ENCODE measurements around the gene MANEA. TPM values are rescaled to one million over a fixed set of nuclear protein-coding genes. Genes with fewer than 3 reads are reported as not detected.

Gene MANEA
- polyA plus RNA-seq, 2 of the 4 experiments (the other 2 are of a cell fraction): 4.0 to 13.3 TPM

DNA sequence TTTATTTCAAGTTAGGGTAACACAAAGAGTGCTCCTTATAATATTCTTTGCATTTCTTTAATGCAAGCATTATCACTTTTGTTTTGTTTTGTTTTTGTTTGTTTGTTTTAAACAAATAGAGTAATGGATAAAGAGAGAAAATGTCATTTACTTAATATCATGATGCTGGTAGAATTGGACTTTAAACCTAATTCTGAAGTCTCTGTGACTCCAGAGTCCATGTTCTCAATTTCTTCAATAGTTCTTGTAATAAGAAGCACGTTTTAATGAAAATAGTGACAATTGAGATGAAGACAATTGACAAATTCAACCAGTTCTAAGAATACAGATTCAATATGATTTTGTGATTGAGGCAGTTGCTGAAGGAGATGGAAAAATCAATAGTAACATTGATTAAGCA is 30.3 kb upstream of the MANEA start (continued):
- TF ChIP-seq, protein P1, sequence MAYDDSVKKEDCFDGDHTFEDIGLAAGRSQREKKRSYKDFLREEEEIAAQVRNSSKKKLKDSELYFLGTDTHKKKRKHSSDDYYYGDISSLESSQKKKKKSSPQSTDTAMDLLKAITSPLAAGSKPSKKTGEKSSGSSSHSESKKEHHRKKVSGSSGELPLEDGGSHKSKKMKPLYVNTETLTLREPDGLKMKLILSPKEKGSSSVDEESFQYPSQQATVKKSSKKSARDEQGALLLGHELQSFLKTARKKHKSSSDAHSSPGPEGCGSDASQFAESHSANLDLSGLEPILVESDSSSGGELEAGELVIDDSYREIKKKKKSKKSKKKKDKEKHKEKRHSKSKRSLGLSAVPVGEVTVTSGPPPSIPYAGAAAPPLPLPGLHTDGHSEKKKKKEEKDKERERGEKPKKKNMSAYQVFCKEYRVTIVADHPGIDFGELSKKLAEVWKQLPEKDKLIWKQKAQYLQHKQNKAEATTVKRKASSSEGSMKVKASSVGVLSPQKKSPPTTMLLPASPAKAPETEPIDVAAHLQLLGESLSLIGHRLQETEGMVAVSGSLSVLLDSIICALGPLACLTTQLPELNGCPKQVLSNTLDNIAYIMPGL (CRISPR knock-in tag; IDR thresholded peaks at IDR 0.05; ENCODE audit: borderline replicate concordance): no peak
- TF ChIP-seq NR3C1 (IDR thresholded peaks at IDR 0.05) (no peak), EHMT2 (IDR thresholded peaks at IDR 0.05; ENCODE audit: low read depth) (no peak), PHF8 (IDR thresholded peaks at IDR 0.05; ENCODE audit: borderline replicate concordance, low read depth) (no peak), CBX8 (IDR thresholded peaks at IDR 0.05) (no peak), GATA3 (IDR thresholded peaks at IDR 0.05; ENCODE audit: borderline replicate concordance) (no peak), CBX2 (IDR thresholded peaks at IDR 0.05; ENCODE audit: borderline replicate concordance, low read depth) (no peak)
- TF ChIP-seq, protein P2, sequence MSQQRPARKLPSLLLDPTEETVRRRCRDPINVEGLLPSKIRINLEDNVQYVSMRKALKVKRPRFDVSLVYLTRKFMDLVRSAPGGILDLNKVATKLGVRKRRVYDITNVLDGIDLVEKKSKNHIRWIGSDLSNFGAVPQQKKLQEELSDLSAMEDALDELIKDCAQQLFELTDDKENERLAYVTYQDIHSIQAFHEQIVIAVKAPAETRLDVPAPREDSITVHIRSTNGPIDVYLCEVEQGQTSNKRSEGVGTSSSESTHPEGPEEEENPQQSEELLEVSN (IDR thresholded peaks at IDR 0.05; ENCODE audit: borderline replicate concordance, low read depth): no peak

DNA sequence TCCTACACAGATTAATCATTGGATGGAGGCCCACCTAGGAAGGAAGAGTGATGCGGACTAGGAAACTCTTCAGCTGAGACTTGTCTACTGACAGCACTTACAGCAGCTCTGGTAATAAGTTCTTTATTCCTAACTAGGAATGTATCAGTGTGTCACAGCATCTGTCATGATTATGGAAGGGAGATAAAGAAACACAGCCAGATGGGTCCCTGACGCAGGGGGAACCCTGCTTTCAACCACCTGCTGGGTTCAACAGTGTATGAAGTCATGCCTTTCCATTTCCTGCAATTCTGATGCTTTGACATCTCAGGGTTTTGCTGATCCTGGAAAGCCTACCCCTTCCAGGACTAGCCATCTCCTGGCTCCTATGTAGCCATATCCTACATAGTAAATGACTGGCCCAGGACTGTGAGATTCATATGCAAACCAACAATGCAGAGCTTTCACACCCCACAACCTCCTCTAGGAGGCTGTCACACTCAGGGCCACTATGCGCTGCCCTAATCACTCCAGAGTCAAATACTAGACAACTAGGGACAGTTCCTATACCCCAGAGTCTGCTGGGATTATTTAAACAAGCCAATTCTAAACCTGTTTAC is 29.0 kb upstream of the MANEA start:
- ChIA-PET POLR2A (no interaction called here), CTCF (no interaction called here)
- WGBS (ENCODE audit: missing lambda C conversion rate): 83% methylated on average over 3 of the region's 3 CpGs
- ATAC-seq (no peak), FAIRE-seq (no peak), DNase-seq (ENCODE audit: low read depth in 1 of 2, low spot score in 1 of 2) (no peak)
- no peaks in the 10 kb centered on the region for H3K4me1 ChIP-seq
- H3K27ac ChIP-seq: no peak overlapping the region
- H3K9me3 ChIP-seq: no peaks in the 10 kb centered on the region
- TF ChIP-seq JUN (IDR thresholded peaks at IDR 0.05): no peak
- H3K4me3 ChIP-seq: no peak overlapping the region
- no peak overlapping the region for H3K4me2 ChIP-seq

DNA sequence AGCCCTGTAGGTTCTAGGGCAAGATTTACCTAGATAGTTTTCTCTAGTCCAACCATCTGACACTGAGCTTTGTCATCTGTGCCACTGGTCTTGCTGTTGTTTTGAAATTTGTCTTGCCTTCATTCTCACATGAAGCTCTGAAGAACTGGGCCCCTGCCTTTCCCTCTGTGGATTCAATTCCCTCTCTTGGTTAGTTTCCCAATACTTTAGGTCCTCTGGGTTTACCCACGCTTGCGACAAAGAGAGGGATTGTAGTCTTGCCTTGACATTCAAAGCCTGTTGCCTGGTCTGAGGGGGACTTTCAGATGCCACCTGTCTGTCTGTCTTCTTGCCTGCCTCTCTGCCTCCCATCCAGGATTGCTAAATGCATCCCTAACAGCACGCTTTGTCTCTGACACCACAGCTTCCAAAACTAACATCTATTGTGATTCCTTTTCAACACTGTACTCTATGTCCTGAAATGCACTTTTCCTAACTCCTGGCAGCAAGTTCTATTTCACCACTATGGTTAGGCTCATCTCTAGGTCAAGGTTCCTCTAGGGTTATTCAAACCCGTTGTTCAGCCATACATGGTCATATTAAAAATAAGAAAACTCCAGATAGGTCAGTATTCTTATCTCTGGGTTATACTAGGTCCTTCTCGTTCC is 25.5 kb upstream of the MANEA start:
- FAIRE-seq: no peak
- H3K4me1 ChIP-seq: no peaks in the 10 kb centered on the region
- H3K4me2 ChIP-seq: no peak overlapping the region
- no peak overlapping the region for H3K27ac ChIP-seq
- no peak for TF ChIP-seq CBX8 (IDR thresholded peaks at IDR 0.05)
- TF ChIP-seq HDAC2 (IDR thresholded peaks at IDR 0.05): no peak
- no peak for TF ChIP-seq ZFP36 (IDR thresholded peaks at IDR 0.05; ENCODE audit: borderline replicate concordance, partially characterized antibody)
- TF ChIP-seq, protein P3, sequence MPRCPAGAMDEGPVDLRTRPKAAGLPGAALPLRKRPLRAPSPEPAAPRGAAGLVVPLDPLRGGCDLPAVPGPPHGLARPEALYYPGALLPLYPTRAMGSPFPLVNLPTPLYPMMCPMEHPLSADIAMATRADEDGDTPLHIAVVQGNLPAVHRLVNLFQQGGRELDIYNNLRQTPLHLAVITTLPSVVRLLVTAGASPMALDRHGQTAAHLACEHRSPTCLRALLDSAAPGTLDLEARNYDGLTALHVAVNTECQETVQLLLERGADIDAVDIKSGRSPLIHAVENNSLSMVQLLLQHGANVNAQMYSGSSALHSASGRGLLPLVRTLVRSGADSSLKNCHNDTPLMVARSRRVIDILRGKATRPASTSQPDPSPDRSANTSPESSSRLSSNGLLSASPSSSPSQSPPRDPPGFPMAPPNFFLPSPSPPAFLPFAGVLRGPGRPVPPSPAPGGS (IDR thresholded peaks at IDR 0.05): no peak
- TF ChIP-seq MAZ (IDR thresholded peaks at IDR 0.05; ENCODE audit: borderline replicate concordance, low read depth, low read length): no peak
- TF ChIP-seq CHD4 (IDR thresholded peaks at IDR 0.05; ENCODE audit: borderline replicate concordance): no peak
- TF ChIP-seq GATA3 (IDR thresholded peaks at IDR 0.05; ENCODE audit: borderline replicate concordance): no peak
- no peak for TF ChIP-seq BHLHE40 (IDR thresholded peaks at IDR 0.05; ENCODE audit: low read depth, low read length)
- TF ChIP-seq, protein P1 (CRISPR knock-in tag; IDR thresholded peaks at IDR 0.05; ENCODE audit: borderline replicate concordance): no peak
- no peak for TF ChIP-seq ZNF302 (CRISPR knock-in tag; IDR thresholded peaks at IDR 0.05)
- no peak for TF ChIP-seq EP300 (IDR thresholded peaks at IDR 0.05)
- TF ChIP-seq, protein P4, sequence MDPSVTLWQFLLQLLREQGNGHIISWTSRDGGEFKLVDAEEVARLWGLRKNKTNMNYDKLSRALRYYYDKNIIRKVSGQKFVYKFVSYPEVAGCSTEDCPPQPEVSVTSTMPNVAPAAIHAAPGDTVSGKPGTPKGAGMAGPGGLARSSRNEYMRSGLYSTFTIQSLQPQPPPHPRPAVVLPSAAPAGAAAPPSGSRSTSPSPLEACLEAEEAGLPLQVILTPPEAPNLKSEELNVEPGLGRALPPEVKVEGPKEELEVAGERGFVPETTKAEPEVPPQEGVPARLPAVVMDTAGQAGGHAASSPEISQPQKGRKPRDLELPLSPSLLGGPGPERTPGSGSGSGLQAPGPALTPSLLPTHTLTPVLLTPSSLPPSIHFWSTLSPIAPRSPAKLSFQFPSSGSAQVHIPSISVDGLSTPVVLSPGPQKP (IDR thresholded peaks at IDR 0.05; ENCODE audit: low read depth, low read length): no peak
- DNase-seq (ENCODE audit: low read depth in 1 of 2, low spot score in 1 of 2): no peak
- ChIA-PET POLR2A (no interaction called here), CTCF (no interaction called here)
- no peaks in the 10 kb centered on the region for H3K9me3 ChIP-seq
- WGBS (ENCODE audit: missing lambda C conversion rate): 31% methylated on average over 5 of the region's 5 CpGs
- ATAC-seq: no peak
- no peak overlapping the region for H3K4me3 ChIP-seq
